Heart left ventricle (tissue), 16 donors: Measurements from ENCODE around the gene PHLDB3. TPM values are rescaled to one million over a fixed set of nuclear protein-coding genes. Genes with fewer than 3 reads are reported as not detected.

ENCODE experiments used
- ATAC-seq, 4 donors: fragments of 200-7000 bp; cut with Tn5 transposase; one replicate each; pipeline ENCODE4 v1.9.1; 2020 to 2022; ENCODE audit warnings: moderate library complexity in 4 of 4, mild to moderate bottlenecking in 3 of 4, moderate number of reproducible peaks in 1 of 4
- DNase-seq, 5 donors: peaks; one replicate each; pipeline ENCODE4 v3.0.0-alpha.2; 2020
- H3K27ac ChIP-seq, 12 donors: fragments of 200-600 bp; sonication (generic) in 4 of 12; one replicate each; pipeline versions ENCODE4 v1.5.0 to v1.8.0; 2016 to 2022; ENCODE audit warnings: mild to moderate bottlenecking in 2 of 12
- H3K27me3 ChIP-seq, 9 donors: fragments of 200-600 bp; sonication (generic) in 2 of 9; one replicate each; pipeline versions ENCODE4 v1.5.1 to v1.8.0; 2016 to 2022; ENCODE audit warnings: mild to moderate bottlenecking in 3 of 9
- H3K36me3 ChIP-seq, 9 donors: fragments of 200-600 bp; sonication (generic) in 2 of 9; one replicate each; pipeline versions ENCODE4 v1.5.0 to v1.8.0; 2018 to 2022; ENCODE audit warnings: mild to moderate bottlenecking in 2 of 9
- H3K4me1 ChIP-seq, 12 donors: fragments of 200-600 bp; sonication (generic) in 4 of 12; one replicate each; pipeline versions ENCODE4 v1.5.0 to v1.8.0; 2016 to 2022; ENCODE audit warnings: mild to moderate bottlenecking in 3 of 12
- H3K4me3 ChIP-seq, 12 donors: fragments of 200-600 bp; sonication (generic) in 4 of 12; one replicate each; pipeline versions ENCODE4 v1.5.0 to v1.8.0; 2017 to 2022; ENCODE audit warnings: mild to moderate bottlenecking in 9 of 12, moderate library complexity in 4 of 12
- H3K9me3 ChIP-seq, 12 donors: fragments of 200-600 bp; sonication (generic) in 4 of 12; one replicate each; pipeline versions ENCODE4 v1.5.0 to v1.8.0; 2016 to 2022; ENCODE audit warnings: mild to moderate bottlenecking in 1 of 12
- CTCF ChIP-seq, 12 donors: fragments of 200-600 bp; sonication (generic) in 4 of 12; IDR thresholded peaks; one replicate each; pipeline versions ENCODE4 v1.5.0 to v1.8.0; 2018 to 2022; ENCODE audit warnings: antibody characterized with exemption in 12 of 12, mild to moderate bottlenecking in 5 of 12
- POLR2A ChIP-seq, 2 donors: fragments of 450-650 bp; IDR thresholded peaks; one replicate each; pipeline ENCODE4 v1.6.1; 2017; ENCODE audit warnings: antibody characterized with exemption in 2 of 2, mild to moderate bottlenecking in 2 of 2, moderate library complexity in 2 of 2
- WGBS, 4 donors: extraction: QIAGEN DNeasy Blood & Tissue Kit in 2 of 4; methylation state at CpG; one replicate each; pipeline versions ENCODE4 v1.1.5 to v1.1.7; 2013 to 2018; 5-methylcytosine and 5-hydroxymethylcytosine counted together
- intact Hi-C, 10 donors: fragments of 100-400 bp; cut with DNase I; formaldehyde crosslinking; loops; one replicate each; pipeline versions ENCODE4 v1.11.1 to v1.14.2; 2022
- polyA plus RNA-seq, 2 donors: library from polyadenylated mRNA; stranded (reverse); fragments of 200-250 nt; gene quantifications; one replicate each; pipeline ENCODE4 v1.2.3, GENCODE V29; 2013
- total RNA-seq, 9 donors: library from RNA; depleted of rRNA in 2 of 9; stranded (reverse); fragments of >200 nt in 2 of 9; fragmentation: NEBNext Ultra II Directional in 3 of 9; extraction: Animal tissue kit (Norgen Biotek cat#: 25700) in 3 of 9; gene quantifications; one replicate each; pipeline versions ENCODE4 v1.1.0 to v1.2.4, GENCODE V29; 2016 to 2023
- donor health status: ischemic (EF 13 %, LVEDD 7.1; RV severe dilation, severe dysfunction).
- donor health status: healthy with polysubstance abuse.
- donor health status: DM: no; HTN: yes; CAD: no.
- donor health status: DM: no; HTN: no; CAD: no.
- donor health status: ischemic (EF 25% LVEDD 6.9; RV normal size, moderate dysfunction).
- donor health status: ischemic (EF 25% LVEDD 5.7; RV mildly dilated, moderate dysfunction).
- donor health status: healthy.
- donor health status: DM: yes; HTN: yes; CAD: no.
- donor health status: ischemic (EF 35%, LVEDD 5.7; RV mildly dilated, moderate dysfunction).
- donor health status: nonischemic (EF 11% LVEDD 7.7; RV severe dilation, severe dysfunction).
- donor health status: DM: yes; HTN: yes; CAD: no.
- donor health status: PGD.
- donor health status: ischemic (EF 29% LVEDD 5.4; RV normal size, mild dysfunction).
- donor health status: nonischemic (EF 23%, LVEDD 6.1; RV moderate dilation, normal function).

Gene PHLDB3
- total and polyA plus RNA-seq, 11 donors, result 2.4 to 11.6 (median 5.7) TPM

- Histone ChIP-seq H3K27ac (no peak overlapping the region), H3K4me3 (no peak overlapping the region), H3K4me1 (peaks cover 0 to 9% (median 0%) of the 10 kb centered on the region in 12 donors), H3K27me3 (no peaks in the 10 kb centered on the region), H3K36me3 (no peaks in the 10 kb centered on the region), H3K9me3 (no peaks in the 10 kb centered on the region)
- intact Hi-C loops, result no loop called here
- TF ChIP-seq POLR2A (IDR thresholded peaks at IDR 0.05) (no peak), CTCF (IDR thresholded peaks at IDR 0.05) (no peak)
- ATAC-seq (no peak), DNase-seq (no peak)
- WGBS, 4 donors, result 83 to 91% (median 87%) methylated on average over 9 of the region's 9 CpGs
Observed at GRCh38 chr19:43430976-43431375, 73.6 kb downstream of the PHLDB3 start.

DNA sequence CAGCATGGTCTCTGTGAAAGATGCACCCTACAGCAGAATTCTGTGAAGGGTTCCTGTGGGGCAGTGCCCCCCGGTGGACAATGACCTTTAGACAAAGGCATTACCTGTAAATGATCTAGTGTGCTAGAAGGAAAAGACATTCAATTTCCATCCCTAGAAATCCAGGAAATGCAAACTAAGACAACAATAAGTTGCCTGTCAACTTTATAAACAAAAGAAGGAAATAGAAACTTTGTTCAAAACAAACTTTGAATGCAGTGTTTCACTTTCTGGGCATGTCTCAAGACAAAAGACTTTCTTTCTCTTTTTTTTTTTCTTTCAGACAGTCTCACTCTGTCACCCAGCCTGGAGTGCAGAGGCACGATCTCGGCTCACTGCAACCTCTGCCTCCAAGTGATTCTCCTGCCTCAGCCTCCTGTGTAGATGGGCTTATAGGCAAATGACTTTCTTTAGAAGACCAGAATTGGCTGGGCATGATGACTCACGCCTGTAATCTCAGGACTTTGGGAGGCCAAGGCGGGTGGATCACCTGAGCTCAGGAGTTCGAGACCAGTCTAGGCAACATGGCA lies 74.3 kb downstream of the PHLDB3 start:
- H3K9me3 ChIP-seq, result no peaks in the 10 kb centered on the region
- 36 to 64% (median 57%) methylated on average over 6 of the region's 6 CpGs for WGBS, 4 donors
- no peak for DNase-seq
- H3K27me3 ChIP-seq, result no peaks in the 10 kb centered on the region
- no peak overlapping the region for H3K4me3 ChIP-seq
- no peak overlapping the region for H3K27ac ChIP-seq
- intact Hi-C loops, result no loop called here
- no peaks in the 10 kb centered on the region for H3K36me3 ChIP-seq
- no peak for ATAC-seq
- no peak for TF ChIP-seq POLR2A (IDR thresholded peaks at IDR 0.05)
- TF ChIP-seq CTCF (IDR thresholded peaks at IDR 0.05), result peak in 1 of 12 donors; percentile 10
- H3K4me1 ChIP-seq, result peaks cover 0 to 9% (median 0%) of the 10 kb centered on the region in 12 donors

- Histone ChIP-seq H3K4me3 (no peak overlapping the region), H3K27ac (no peak overlapping the region), H3K9me3 (no peaks in the 10 kb centered on the region), H3K36me3 (no peaks in the 10 kb centered on the region), H3K27me3 (no peaks in the 10 kb centered on the region), H3K4me1 (peaks cover 0 to 9% (median 0%) of the 10 kb centered on the region in 12 donors)
- no peak for TF ChIP-seq POLR2A (IDR thresholded peaks at IDR 0.05)
- TF ChIP-seq CTCF (IDR thresholded peaks at IDR 0.05), result no peak
- intact Hi-C loops, result no loop called here
- ATAC-seq, result no peak
- DNase-seq, result no peak
- 85 to 93% (median 90%) methylated on average over 7 of the region's 7 CpGs for WGBS, 4 donors
Observed at GRCh38 chr19:43429395-43429794, 75.2 kb downstream of the PHLDB3 start.

- intact Hi-C loops, result no loop called here
- H3K4me3 ChIP-seq, result no peak overlapping the region
- H3K27ac ChIP-seq, result no peak overlapping the region
- WGBS, 4 donors, result 24 to 32% (median 28%) methylated on average over 8 of the region's 8 CpGs
- no peaks in the 10 kb centered on the region for H3K36me3 ChIP-seq
- TF ChIP-seq POLR2A (IDR thresholded peaks at IDR 0.05) (no peak), CTCF (IDR thresholded peaks at IDR 0.05) (peak in 8 of 12 donors; percentile 14 to 48 (median 32))
- H3K27me3 ChIP-seq, result peaks cover 0 to 5% (median 0%) of the 10 kb centered on the region in 9 donors
- peaks cover 0 to 4% (median 0%) of the 10 kb centered on the region in 12 donors for H3K4me1 ChIP-seq
- DNase-seq, result no peak
- peak in 2 of 4 donors; percentile 38 to 43 for ATAC-seq
- H3K9me3 ChIP-seq, result no peaks in the 10 kb centered on the region
Observed at GRCh38 chr19:43425567-43426392, 78.8 kb downstream of the PHLDB3 start.
